HG03571 (cell line): Measurements from ENCODE around the gene LONP2.
"Not testable (repeated sequence)": the region's sequence is repeated elsewhere in the genome, so short reads cannot be mapped to it uniquely, and the experiment has no call there.

Experiments used
- ATAC-seq: cut with Tn5 transposase; IDR thresholded peaks from one replicate; pipeline ENCODE4 v1.9.1; 2021; ENCODE audit not compliant: unreplicated experiment

The LONP2 gene

DNA sequence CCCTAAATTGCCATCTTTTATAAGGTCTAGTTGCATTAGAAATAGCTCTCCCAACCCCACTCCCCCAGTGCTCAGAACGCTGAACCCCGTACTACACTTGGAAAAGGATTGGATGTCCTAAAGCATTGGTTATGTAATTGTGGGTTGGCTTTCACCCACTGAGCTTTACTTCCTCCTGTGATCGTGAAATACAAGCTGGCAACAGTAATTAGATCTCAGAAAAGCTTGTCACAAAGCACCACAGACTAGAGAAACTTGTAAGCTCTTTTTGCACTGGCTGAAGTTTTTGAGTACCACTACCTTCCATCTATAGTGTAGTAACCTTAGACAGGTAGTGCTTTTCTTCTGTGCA, 86.7 kb downstream of the LONP2 start:
- no peak for ATAC-seq

DNA sequence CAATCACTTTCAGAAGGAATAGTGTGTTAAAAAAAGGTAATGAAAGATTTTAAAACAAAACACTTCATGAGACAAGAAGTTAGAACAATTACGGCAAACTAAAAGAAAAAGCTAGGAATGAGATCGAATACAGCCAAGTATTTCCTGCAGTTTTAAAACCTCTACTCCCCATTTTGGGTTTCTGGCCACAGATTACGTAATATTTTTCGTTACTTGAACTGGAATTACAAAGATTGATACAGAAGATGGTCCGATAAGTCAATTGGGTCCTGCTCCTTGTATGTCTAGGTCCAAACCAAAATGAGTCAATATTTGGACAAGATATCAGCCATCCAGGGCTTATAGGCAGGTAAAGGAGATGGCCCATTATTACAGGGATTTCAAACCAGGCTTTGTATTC, 88.9 kb downstream of the LONP2 start:
- ATAC-seq, result no peak

DNA sequence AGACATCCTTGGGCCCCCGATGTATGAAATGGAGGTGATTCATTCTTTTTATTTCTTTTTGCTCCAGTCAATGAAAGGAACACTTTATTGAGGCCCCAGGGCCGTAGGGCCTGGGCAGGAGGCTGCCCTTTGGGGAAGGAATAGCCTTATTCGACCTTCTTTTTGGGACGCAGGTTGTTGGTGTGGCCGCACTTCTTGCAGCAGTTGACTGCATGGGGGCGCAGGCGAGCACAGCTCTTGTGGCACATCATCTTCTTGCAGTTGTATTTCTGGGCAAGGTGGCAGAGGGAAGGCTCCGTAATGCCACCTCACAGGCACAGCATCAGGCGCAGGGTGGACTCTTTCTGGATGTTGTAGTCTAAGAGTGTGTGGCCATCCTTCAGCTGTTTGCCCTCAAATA, 90.2 kb downstream of the LONP2 start:
- ATAC-seq, result no peak

DNA sequence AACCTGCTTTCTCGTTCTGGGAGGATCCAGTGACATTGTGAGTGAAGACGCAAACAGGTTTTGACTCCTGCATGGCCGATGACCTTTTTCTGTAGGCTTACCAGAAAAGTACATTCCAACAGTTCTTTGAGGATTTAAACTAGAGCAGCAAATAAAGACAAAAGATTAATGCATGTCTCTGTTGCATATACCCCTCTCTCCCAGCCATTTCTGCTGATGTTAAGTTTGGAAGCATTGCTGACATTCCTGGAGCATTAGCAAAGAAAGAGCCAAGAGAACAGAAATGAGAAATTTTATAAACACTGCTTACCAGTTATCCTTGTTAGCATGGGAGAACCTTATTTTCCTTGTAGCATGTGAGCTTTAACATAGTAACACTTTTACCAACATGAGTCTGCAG, 91.9 kb downstream of the LONP2 start:
- ATAC-seq, result no peak

DNA sequence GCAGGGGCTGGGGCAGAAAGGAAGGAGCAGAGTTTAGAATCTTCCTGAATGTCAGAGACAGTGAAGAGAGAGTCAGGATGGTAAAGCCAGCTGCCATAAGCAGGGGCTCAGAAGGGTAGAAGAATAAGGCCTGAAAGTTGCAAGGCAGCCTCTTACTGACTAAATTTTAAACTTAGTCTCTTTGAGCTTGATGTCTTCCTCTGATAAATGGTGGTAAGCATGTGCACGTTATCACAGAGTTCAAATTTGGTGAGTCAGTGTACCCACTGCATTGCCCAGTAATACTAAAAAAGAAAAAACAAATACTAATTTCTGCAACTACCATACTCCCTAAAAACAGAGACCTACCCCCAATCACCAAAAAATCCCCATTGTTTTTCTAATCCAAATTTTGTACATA, 96.0 kb downstream of the LONP2 start:
- ATAC-seq, result no peak

DNA sequence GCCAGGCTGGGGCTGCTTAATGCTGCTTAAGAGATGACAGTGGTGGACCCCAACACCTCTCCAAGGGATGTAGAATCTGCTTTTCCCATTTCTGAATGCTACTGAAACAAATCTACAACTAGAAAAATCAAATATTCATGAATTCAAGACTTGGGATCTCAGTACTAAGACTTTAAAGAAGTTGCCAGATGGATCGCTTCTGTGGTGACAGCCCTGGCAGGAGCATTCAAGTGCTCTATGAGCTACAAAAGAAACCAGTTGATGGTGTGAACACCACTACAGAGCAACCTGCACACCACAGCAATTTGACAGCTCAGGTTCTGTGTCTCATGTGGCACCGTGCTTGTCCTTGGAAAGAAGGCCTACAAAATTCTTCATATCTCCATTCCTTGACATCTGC, 98.5 kb downstream of the LONP2 start:
- ATAC-seq, result no peak

DNA sequence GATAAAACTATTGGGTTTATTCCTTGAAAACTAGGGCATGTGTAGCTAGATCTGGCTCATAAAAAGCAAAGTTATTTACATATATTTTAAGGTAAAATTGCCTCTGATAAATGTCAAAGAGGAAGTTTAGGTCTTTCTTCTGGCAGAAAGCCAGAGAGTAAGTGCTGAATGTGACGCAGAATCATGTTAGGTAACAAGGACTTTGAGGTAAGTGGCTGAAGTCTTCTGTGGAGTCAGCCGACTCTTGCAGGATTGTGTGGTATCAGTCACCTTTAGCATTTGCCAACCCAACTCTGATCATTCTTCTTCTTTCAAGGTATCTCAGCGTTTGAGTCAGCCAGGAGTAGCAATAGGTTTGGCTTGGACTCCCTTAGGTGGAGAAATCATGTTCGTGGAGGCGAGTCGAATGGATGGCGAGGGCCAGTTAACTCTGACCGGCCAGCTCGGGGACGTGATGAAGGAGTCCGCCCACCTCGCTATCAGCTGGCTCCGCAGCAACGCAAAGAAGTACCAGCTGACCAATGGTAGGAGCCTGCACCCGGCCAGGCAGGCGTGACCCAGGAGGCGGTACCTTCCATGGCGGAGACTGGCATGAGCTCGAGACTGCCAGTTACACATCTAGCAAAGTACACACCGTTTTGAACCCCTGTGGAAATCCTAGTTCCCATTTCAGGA, 103.2 kb downstream of the LONP2 start:
- ATAC-seq, result no peak

DNA sequence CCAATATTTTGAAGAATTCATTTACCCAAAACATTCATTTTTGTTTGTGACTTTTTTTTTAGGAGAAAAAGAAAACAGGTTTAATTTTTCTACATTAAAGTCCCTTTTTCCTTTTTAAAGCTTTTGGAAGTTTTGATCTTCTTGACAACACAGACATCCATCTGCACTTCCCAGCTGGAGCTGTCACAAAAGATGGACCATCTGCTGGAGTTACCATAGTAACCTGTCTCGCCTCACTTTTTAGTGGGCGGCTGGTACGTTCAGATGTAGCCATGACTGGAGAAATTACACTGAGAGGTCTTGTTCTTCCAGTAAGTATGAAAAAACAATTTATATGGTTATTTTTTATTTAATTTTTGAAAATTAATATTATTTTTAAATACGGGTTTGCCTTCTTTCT, 103.9 kb downstream of the LONP2 start:
- ATAC-seq, result no peak

DNA sequence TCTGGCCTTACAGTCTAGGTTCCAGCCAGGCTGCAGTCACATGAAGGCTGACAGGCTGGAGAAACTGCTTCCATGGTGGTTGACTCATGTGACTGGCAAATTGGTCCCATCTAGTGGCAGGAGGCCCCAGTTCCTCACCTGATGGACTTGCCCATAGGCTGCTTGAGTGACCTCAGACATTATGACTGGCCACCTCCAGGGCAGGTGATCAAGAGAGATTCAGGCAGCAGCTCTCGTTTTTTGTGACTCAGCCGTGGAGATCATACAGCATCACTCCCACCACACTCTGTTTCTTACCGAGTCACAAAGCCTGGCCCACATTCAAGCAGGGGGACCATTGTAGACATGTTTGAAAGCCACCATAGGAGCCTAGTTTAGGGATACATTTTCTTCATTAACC, 106.6 kb downstream of the LONP2 start:
- ATAC-seq, result no peak

DNA sequence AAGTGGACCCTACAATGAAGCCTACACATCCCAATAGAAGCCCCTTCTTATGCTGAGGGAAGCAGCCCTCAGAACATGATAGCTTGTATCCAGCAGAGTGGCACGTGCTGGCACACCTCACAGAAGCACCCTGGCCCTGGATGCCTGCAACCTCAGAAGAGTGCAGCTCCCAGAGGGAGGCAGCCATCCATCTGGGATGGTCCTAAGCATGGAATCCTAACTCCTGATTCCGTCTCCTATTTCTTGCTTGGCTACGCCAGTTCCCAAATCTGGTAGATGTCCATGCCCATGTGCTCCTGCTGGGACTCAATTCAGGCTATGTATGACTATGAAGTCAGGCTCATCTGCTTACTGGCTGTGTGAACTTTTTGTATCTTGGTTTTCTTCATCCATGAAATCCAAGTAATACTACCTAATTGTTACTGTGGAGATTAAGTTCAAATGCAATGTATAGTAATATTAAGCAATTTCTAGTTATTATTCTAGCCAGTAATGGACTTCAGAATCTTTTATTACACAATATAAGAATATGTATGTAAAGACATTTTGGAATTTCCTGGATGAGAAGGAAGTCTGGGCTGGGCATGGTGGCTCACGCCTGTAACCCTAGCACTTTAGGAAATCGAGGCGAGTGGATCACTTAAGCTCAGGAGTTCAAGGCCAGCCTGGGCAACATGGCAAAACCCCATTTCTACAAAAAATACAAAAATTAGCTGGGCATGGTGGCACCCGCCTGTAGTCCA, 108.7 kb downstream of the LONP2 start:
- no peak for ATAC-seq

DNA sequence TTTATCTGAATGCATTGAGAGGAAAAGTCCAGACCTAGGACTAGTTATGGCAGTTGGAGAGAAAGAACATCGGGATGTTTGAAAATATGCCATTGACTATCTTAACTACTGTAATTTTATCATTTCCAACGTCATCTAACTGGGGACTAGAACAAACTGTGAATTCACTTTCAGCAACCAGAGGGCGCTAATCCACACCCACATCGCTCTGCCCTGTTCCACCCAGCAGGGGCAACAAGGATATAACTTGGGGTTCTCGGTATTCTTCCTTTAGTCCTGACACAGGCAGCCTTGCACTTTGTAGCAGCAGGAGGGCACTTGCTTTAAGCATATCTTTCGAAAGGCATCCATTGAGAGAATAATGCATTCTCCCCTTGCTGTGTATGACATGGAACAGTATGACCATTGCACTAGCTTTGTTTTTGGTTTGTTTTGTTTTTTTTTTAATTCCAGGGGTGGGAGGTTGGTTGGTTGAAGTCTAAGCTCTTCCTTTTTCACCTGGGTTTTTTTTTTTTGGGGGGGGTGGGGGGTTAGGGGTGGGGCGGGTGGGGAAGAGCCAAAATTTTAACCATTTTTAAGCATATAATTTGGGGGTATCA, 109.6 kb downstream of the LONP2 start:
- peak; percentile 79 for ATAC-seq

DNA sequence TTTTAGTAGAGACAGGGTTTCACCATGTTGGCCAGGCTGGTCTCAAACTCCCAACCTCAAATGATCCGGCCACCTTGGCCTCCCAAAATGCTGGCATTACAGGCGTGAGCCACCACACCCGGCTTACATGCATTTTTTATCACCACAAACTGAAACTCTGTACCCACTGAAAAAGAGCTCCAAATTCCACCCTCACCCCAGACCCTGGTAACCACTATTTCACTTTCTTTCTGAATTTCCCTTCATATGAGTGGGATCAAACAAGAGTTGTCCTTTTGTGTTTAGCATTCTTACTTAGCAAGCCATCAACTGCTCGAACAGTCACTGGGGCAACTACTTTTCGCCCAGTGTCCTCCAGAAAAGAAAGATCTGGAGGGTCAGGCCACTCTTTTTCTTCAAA, 110.3 kb downstream of the LONP2 start:
- ATAC-seq, result not testable (repeated sequence)

DNA sequence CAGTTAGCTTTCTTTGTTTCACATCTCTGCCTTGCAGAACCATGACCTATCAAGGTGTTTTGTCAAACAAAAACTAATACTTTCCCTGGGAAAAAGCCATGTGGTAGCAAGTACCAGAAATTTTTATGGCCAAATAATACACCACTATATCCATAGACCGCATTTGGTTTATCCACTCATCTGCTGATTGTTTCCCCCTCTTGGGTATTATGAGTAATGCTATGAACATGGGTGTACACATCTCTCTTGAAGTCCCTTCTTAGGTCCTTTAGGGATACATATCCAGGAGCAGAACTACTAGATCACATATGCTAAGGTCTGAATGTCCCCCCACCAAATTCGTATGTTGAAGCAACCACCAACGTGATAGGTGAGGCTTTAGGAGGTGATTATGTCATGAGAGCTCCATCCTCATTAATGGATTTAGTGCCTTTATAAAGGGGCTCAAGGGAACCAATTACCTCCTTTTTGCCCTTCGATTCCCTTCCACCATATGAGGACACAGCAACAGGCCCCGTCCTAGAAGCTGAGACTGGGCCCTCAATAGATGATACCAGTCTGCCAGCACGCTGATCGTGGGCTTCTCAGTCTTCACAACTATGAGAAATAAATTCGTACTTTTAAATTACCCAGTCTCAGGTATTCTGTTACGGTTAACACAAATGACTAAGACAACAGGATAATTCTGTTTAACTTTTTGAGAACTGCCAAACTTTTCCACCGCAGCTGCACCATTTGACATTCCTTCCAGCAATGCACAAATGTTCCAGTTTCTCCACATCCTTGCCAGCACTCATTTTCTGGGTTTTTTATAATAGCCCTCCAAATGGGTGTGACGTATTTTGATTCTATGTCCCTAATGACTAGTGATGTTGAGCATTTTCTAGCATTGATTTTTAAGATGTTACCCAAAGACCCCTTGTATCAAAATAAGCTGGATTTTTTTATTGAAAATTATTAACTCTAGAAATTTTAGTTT, 111.1 kb downstream of the LONP2 start:
- ATAC-seq, result no peak

DNA sequence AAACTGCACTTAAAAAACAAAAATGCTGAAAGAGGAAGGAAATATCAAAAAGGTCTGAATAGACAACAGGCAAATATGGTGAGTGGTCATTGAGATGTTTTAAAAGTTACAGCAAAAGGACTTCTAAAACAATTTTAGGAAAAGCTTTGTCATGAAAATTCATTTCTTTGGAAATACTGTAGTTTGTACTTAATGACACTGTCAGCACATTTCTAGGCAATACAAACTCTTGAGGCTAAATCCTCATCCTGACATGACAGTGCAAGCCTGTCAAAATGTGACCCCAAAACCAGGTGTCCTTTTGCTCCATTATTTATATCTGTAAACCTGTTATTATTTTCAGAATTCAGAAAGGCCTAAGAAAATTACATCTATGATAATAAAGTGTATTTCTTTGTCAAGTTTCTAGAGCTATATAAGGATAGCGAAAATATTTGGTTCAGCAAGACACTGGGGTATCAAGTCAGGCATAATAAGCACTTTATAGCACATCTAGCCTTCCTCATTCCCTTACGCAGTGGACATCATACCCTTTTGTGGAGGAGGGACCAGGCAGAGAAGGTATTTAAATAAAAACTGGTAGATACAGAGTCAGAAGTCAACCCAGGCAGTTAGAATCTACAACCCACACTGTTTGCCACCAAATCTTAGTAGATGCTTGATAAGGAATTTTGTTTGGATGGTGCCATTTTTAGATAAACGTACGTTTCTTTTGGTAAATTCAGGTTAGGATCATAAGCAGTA, 112.7 kb downstream of the LONP2 start:
- no peak for ATAC-seq

DNA sequence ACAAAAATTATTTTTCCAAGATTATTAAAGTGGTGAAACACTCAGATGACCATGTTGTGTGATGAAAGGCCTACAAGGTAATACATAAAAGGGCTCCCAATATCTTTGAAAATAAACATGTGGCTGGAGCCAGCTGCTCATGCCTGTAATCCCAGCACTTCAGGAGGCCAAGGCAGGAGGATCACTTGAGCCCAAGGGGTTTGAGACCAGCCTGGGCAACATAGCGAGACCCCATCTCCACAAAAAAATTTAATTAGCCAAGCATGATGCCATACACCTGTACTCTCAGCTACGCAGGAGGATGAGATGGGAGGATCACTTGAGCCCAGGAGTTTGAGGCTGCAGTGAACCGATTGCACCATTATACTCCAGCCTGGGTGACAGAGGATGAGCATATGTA, 114.3 kb downstream of the LONP2 start:
- no peak for ATAC-seq

DNA sequence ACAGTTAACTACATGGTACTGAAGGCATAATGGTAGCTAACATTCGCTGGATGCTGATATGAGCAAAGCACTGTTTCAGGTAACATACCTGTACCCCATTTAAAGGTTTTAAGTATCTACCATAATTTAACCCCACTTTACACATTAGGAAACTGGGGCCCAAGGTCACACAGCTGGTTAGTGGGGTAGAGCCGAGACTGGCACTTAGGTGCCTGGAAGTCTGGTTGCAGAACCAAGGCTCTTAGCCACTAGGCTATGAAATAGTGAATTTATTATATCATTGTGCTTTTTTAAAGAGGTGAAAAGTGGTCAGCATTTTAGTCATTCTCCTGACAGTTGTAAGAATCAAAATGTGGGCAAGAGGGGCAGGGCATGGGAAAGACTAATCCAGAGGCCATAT, 115.9 kb downstream of the LONP2 start:
- ATAC-seq, result no peak

DNA sequence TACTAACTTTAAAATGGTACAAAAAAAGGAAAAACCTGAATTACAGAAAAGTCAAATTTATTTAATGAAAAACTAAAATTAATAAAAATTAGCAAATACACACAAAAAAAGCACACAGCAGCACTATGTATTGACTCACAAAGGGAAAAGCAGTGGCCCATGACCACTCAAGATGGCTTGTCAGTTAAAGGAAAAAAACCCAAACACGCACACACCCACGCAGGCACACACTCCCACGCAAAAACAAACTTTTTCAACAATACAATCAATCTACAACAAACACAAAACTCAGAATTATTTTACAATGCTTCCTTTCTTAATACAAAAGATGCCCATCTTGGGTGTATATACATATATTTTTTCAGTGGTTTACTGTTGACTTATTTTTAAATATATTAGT, 116.9 kb downstream of the LONP2 start:
- ATAC-seq, result no peak

DNA sequence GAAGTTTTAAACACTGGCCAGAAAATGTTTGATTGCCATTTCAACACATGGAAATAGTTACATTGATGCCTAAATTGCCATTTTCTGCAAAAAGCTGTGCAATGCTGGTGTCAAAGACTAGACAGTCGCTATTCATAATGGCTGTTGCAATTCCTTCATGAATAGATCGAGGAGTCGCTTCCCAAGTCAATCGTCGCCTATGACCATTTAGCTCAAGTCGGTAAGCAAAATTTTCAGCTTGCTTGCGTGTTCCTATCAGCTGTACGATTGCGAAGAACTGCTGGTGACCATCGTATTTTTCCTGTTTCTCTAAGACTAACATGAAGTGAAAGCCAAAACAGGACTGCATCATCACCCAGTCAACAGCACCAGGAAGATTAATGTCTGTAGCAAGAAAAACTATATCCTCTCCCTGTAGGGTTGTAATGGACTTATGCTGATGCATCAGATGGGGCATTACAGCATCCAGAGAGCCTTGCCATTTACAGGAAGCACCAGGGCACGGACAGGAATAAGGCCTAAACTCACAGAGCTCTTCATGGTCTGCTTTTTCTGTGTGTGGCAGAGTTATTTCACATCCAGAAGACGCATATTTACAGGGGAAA, 117.5 kb downstream of the LONP2 start:
- ATAC-seq, result no peak

DNA sequence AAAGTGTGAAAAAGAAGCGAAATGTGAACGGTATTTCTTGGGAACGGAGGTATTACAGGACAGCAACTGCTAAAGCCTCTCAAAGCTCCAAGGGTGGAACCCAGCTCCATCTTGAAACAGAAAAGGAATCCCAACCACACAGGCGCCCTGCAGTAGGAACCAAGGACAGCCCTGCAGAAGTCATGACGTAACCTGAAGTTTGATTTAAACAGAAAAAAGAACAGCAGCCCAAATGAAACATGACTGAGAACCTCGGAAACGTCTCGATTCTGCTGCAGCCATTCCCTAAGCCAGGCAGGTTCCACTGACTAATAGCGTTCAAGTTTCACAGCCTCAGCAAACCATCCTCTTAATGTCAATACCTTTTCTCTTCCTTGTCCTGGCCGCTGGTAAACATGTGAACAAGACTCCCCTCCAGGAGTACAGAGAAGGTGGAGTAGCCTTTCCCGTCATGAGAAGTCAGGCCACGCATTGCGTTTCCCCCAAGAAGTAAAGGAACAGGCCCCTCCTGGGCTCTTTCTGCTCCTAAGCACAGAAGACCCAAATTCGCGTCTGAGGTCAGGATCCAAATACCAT, 121.0 kb downstream of the LONP2 start:
- ATAC-seq, result no peak

DNA sequence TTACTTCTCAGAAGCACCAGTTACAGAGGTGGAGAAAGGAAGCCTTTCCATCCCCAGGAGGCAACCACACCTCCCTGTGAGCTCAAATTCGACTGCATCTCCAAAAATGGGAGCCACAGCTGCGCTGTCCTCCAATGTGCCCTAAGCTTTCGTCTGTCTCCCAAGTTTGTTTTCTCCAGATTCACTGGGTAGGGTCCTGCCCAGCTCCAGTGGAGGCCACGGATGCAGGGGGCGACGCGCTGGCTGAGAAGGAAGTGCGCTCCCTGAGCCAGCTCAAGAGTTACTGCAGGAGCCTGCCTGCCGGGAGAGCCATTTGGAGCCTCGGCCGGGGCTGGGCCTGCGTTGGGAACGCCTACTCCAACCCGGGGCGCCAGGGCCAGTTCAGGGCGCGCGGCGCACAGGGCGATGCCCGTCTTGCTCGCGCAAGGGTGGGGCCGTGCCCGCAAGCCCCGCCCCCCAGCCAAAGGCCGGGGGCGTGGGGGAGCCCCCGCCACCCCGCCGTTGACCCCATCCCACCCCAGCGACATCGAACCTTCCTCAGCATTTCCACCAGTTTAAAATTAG, 121.6 kb downstream of the LONP2 start:
- ATAC-seq, result peak; percentile 85
